Transverse colon (tissue), 4 donors: ENCODE data around the gene LRRK2. TPM values are rescaled to one million over a fixed set of nuclear protein-coding genes. Genes with fewer than 3 reads are reported as not detected.
"Not testable (repeated sequence)": the region's sequence is repeated elsewhere in the genome, so short reads cannot be mapped to it uniquely, and the experiment has no call there.

Experiments
- DNase-seq: peaks from one replicate; pipeline ENCODE4 v3.0.0-alpha.2; 2019
- H3K27ac ChIP-seq, 4 donors: fragments of 200-600 bp; sonication (generic); 2 replicates each; pipeline ENCODE4 v1.5.1; 2016 to 2018; ENCODE audit warnings: inconsistent platforms in 4 of 4
- H3K27me3 ChIP-seq: fragments of 200-600 bp; sonication (generic); 2 replicates; pipeline ENCODE4 v1.5.1; 2017; ENCODE audit warnings: inconsistent platforms
- H3K36me3 ChIP-seq, 4 donors: fragments of 200-600 bp; sonication (generic); 2 replicates each; pipeline ENCODE4 v1.5.1; 2017 to 2019; ENCODE audit warnings: inconsistent platforms in 4 of 4
- H3K4me1 ChIP-seq, 4 donors: fragments of 200-600 bp; sonication (generic); 2 replicates each; pipeline ENCODE4 v1.5.1; 2017 to 2020; ENCODE audit warnings: inconsistent platforms in 4 of 4
- H3K4me3 ChIP-seq, 4 donors: fragments of 200-600 bp; sonication (generic); 1 replicate in 1 of 4; 2 replicates in 3 of 4; pipeline versions ENCODE4 v1.5.1 to v1.6.1; 2017 to 2019; ENCODE audit warnings: inconsistent platforms in 4 of 4
- H3K9me3 ChIP-seq, 2 donors: fragments of 200-600 bp; sonication (generic); 2 replicates each; pipeline ENCODE4 v1.5.1; 2017 to 2019; ENCODE audit warnings: inconsistent platforms in 2 of 2
- CTCF ChIP-seq, 5 experiments: fragments of 200-600 bp in 3 of 5; fragments of 450-650 bp in 2 of 5; sonication (generic) in 3 of 5; IDR thresholded peaks; 1 replicate in 2 of 5; 2 replicates in 3 of 5; pipeline ENCODE4 v1.5.1; 2016 to 2017; ENCODE audit warnings: antibody characterized with exemption in 5 of 5, inconsistent platforms in 3 of 5, mild to moderate bottlenecking in 2 of 5, moderate library complexity in 1 of 5
- EP300 ChIP-seq: sonication (generic); formaldehyde crosslinking; IDR thresholded peaks from one replicate; pipeline ENCODE4 v1.6.1; 2017; ENCODE audit warnings: antibody characterized with exemption, low read depth
- POLR2A ChIP-seq: fragments of 450-650 bp; IDR thresholded peaks from one replicate; pipeline ENCODE4 v1.6.1; 2016; ENCODE audit warnings: antibody characterized with exemption, mild to moderate bottlenecking, moderate library complexity
- POLR2AphosphoS5 ChIP-seq, 3 donors: sonication (generic); formaldehyde crosslinking; IDR thresholded peaks; one replicate each; pipeline ENCODE4 v1.6.1; 2016; ENCODE audit warnings: antibody characterized with exemption in 3 of 3
- WGBS, 2 donors: methylation state at CpG; one replicate each; pipeline ENCODE4 v1.1.5; 2018; ENCODE audit warnings: low coverage in 1 of 2; 5-methylcytosine and 5-hydroxymethylcytosine counted together
- in situ Hi-C, 4 donors: fragments of 200-750 bp; cut with MboI; loops; one replicate each; pipeline versions ENCODE4 v1.15.0 to v1.15.1; 2017; ENCODE audit warnings: low sequenced_read_pairs in 3 of 4, low pct_ligation_motif_present in 1 of 4, low pct_unique_long_range_greater_than_20kb in 1 of 4
- intact Hi-C: fragments of 100-400 bp; cut with DNase I; formaldehyde crosslinking; loops from one replicate; pipeline ENCODE4 v1.15.1; 2023; ENCODE audit warnings: low total_unique reads
- total RNA-seq, 4 donors: library from RNA; depleted of rRNA; stranded (reverse); fragments of >200 nt; gene quantifications; one replicate each; pipeline ENCODE4 v1.1.0, GENCODE V29; 2016

LRRK2 gene
- total RNA-seq, 4 donors from 2014 or later: 1.9 to 30.8 (median 7.9) TPM

- H3K9me3 ChIP-seq: no peaks in the 10 kb centered on the region
- WGBS, 2 donors: 56 to 71% methylated on average over 1 of the region's 1 CpG
- intact Hi-C loops: no loop called here
Observed at GRCh38 chr12:40382217-40382616, 157.4 kb downstream of the LRRK2 start.

GRCh38 chr12:40387279-40387678, 162.5 kb downstream of the LRRK2 start:
- H3K27me3 ChIP-seq, in situ Hi-C loops, H3K36me3 ChIP-seq, H3K9me3 ChIP-seq, H3K27ac ChIP-seq, intact Hi-C loops, H3K4me1 ChIP-seq, DNase-seq, H3K4me3 ChIP-seq: not testable (repeated sequence)
- 73 to 80% methylated on average over 2 to 3 of the region's 3 CpGs for WGBS, 2 donors

More at GRCh38 chr12:40382217-40382616, 157.4 kb downstream of the LRRK2 start:
- in situ Hi-C loops: no loop called here
- Histone ChIP-seq H3K4me3 (no peak overlapping the region), H3K27ac (no peak overlapping the region), H3K4me1 (no peaks in the 10 kb centered on the region), H3K27me3 (no peaks in the 10 kb centered on the region), H3K36me3 (no peaks in the 10 kb centered on the region)
- no peak for TF ChIP-seq POLR2AphosphoS5 (IDR thresholded peaks at IDR 0.05)
- TF ChIP-seq EP300: no peak
- no peak for TF ChIP-seq POLR2A
- TF ChIP-seq CTCF (IDR thresholded peaks at IDR 0.05): no peak
- DNase-seq: no peak

GRCh38 chr12:40390980-40391379, 166.2 kb downstream of the LRRK2 start:
- Histone ChIP-seq H3K9me3 (no peaks in the 10 kb centered on the region), H3K27me3 (no peaks in the 10 kb centered on the region), H3K4me3 (no peak overlapping the region), H3K27ac (no peak overlapping the region), H3K4me1 (no peaks in the 10 kb centered on the region), H3K36me3 (no peaks in the 10 kb centered on the region)
- 45 to 52% methylated on average over 2 of the region's 2 CpGs for WGBS, 2 donors
- TF ChIP-seq POLR2AphosphoS5 (IDR thresholded peaks at IDR 0.05) (no peak), POLR2A (no peak), EP300 (no peak), CTCF (IDR thresholded peaks at IDR 0.05) (no peak)
- in situ Hi-C loops (no loop called here), intact Hi-C loops (no loop called here)
- DNase-seq: no peak

- Histone ChIP-seq H3K4me3 (no peak overlapping the region), H3K36me3 (no peaks in the 10 kb centered on the region), H3K27ac (no peak overlapping the region), H3K27me3 (no peaks in the 10 kb centered on the region), H3K9me3 (no peaks in the 10 kb centered on the region), H3K4me1 (no peaks in the 10 kb centered on the region)
- intact Hi-C loops: no loop called here
- DNase-seq: no peak
- in situ Hi-C loops: no loop called here
- TF ChIP-seq EP300 (no peak), POLR2A (no peak), CTCF (IDR thresholded peaks at IDR 0.05) (no peak), POLR2AphosphoS5 (IDR thresholded peaks at IDR 0.05) (no peak)
Observed at GRCh38 chr12:40393026-40393425, 168.2 kb downstream of the LRRK2 start.

GRCh38 chr12:40399656-40400055, 174.9 kb downstream of the LRRK2 start:
- no peaks in the 10 kb centered on the region for H3K27me3 ChIP-seq
- intact Hi-C loops (no loop called here), in situ Hi-C loops (no loop called here)
- no peak for TF ChIP-seq EP300
- no peak overlapping the region for H3K27ac ChIP-seq
- H3K9me3 ChIP-seq: no peaks in the 10 kb centered on the region
- no peak for DNase-seq
- no peaks in the 10 kb centered on the region for H3K4me1 ChIP-seq
- 66 to 72% methylated on average over 3 of the region's 3 CpGs for WGBS, 2 donors
- no peak overlapping the region for H3K4me3 ChIP-seq
- H3K36me3 ChIP-seq: no peaks in the 10 kb centered on the region
